Activated CD4-positive, alpha-beta T cell treated with anti-CD3 and anti-CD28 coated beads, Interleukin-2, amount 50 U/mL, for 16 hours (primary cell): ENCODE measurements around the gene FAM20A.

ENCODE experiments used
- DNase-seq: peaks from one replicate; pipeline ENCODE4 v3.0.0-alpha.2; 2020

The FAM20A gene

DNA sequence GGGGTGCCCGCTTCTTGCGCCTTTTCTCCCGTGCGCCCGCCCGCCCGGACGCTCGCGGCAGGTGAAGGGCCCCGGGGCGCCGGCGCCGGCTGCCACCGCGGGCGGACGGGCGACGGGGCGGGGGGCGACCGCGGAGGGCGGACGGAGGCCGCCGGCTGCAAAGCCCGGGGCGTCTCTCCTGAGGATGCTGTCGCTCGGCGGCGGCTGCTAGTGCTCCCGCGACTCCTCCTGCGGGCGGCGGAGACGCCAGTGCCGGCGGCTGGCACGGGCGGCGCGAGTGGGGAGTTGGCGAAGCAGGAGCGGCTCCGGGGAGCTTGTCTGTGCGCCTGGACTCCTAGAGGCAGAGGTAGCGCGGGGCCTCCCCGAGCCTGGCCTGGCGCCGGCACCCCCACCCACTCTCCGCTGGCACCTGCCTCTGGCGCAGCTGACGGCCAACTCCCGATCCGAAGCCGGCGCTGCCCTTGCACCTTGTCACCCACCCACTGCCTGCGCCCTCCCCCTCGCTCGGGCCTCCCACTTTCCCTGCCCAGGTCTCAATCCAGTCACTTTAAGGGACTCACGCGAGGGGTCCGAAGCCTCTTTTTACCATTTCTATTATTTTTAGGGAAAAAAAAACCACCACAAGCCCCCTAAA lies at the start of gene FAM20A:
FAM20A (minus strand) TSS at position 437 of the 634 bp plus-strand sequence. CDS start 701 bp downstream, outside the sequence.
- DNase-seq = no peak

DNA sequence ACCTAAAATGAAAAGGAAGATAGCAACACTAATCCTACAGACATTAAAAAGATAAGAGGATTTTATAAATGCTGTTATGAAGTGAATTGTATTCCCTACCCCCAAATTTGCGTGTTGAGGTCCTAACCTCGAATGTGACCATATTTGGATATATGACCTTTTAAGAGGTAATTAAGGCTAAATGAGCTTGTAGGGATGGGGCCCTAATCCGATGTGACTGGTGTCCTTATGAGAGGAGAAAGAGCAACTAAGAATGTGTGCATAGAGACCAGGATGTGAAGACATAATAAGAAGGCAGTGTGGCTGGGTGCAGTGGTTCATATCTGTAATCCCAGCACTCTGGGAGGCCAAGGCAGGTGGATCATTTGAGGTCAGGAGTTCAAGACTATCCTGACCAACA lies 48.2 kb upstream of the FAM20A start:
- no peak for DNase-seq

DNA sequence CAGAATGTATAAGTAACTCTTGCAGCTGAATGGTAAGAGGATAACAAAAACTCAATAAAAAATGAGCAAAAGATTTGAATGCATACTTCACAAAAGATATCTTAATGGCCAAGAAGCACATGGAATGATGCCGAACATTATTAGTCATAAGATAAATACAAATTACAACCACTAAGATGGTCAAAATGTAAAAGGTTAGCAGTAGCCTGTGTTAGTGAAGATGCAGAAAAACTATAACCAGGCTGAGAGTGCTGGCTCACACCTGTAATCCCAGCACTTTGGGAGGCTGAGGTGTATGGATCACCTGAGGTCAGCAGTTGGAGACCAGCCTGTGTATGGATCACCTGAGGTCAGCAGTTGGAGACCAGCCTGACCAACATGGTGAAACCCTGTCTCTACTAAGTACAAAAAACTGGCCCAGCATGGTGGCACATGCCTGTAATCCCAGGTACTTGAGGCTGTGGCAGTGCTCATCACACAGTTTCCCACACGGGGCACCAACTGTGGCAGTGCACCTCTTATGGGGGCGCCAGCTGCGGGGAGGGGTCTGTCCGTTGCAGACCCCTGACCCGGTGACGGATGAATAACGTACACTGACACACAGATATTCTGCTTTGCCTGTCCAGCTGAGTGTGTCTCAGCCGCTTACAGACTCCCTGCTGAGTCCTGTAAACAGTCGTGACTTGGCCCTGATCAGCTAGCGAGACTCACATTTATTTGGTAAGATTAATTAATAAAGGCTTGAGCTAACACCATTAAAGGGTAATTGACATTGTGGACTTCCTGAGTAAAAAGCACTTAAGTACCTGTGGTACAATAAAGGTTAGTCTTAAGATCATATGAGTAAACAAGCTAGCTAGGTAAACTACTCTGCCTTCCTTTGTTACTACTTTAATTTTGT lies 45.7 kb upstream of the FAM20A start:
- DNase-seq = no peak

DNA sequence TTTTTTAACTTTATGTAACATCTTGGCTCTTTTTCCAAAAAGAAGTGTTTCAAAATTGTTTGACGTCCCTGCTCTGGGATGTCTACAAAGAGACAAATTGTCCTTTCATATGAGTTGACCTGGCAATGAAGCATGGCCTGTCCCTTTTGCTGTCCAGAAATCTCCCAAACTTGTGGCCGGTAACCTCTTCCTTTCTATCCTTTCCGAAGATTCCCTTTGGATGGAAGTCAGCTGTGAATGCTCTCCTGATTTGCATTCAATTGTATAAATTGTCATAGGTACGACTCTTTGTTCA lies 40.9 kb upstream of the FAM20A start:
- no peak for DNase-seq

DNA sequence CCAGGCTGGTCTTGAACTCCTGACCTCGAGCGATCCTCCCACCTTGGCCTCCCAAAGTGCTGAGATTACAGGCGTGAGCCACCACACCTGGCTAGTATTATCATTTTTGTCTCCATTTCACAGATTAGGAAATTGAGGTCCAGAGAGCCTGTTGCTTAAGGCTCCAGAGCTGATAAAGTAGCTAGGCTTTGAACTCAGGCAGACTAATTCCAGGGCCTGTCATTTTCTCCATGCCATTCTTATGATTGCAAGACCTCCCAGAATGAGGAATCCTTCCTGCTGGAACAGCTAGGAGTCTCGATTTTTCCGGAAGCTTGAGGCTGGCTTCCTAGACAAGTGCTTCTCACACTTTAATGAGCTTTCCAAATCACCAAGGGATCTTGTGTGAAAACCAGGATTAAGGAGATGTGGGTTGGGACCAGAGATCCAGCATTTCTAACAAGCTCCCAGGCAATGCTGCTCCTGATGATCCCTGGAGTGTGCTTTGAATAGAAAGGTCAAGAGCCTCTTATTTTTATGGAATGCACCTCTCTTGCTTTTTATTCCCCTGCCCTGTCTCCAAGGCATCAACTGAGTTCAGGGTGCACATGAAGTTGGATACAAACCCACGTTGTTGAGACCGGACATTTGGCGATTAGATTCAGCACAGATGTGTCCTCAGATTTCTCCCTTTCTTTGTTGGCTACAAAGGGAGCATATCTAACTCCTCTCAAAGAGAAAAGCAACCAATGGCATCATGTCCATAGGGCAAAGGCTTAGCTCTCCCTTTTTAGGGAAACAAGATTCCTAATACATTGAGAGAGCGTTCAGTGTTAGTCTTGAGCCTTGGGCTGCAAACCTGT lies 40.3 kb upstream of the FAM20A start:
- DNase-seq = no peak

DNA sequence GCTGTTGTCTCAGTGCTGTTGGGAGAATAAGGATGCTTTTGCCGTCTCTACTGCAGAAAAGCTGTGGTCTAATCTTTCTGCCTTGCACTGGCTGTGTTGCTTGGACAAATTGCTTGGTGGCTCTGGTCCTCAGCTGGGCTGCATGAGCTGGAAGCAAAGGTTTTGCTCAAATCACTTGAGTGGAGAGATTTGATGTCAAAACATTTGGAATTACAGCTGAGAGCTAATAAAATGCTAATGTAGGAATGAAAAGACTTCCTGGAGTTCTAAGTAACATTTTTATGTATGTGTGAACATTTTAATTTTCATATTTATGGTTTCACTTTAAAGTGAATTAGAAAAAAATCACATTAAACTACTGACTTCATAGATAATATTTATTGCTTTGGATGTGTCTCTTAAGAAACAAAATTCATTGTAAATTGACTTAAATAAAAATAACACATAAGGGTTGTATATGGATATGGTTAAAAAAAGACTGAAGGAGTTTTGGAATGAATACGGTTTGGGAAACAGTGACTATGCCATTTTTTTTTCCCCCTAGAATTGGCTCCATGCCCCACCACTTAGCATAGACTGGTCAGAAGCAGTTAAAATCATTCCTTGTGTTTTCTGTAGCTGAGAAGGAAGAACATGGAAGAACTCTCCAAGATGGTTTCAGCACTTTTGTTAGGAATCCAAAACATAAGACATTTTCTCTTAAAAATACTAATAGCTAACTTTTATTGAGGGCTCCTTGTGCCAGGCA lies 39.2 kb upstream of the FAM20A start:
- no peak for DNase-seq

DNA sequence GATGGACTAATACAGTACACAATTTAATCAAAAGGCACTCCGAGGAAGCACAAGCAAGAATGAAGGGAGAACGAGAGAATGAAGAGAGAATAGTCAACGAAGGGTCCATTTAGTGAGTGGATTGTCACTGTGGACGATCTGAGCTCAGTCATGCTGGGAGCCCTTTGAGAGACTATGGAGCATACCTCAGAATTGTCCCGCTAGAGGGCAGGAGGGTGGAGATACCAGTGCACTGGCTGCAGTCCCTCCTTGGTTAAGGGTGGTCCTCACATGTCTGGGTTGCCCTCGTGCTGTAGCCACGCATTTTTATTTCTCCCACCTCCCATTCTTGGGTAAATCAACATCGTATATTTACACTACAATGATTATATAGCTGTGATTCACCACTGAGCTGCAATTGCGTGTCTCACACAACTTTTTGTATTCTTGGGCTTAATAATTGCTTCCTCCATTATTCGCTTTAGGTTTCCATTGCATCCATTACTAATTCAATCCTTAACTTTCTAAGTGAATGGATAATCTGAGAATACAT lies 33.2 kb upstream of the FAM20A start:
- DNase-seq = no peak

DNA sequence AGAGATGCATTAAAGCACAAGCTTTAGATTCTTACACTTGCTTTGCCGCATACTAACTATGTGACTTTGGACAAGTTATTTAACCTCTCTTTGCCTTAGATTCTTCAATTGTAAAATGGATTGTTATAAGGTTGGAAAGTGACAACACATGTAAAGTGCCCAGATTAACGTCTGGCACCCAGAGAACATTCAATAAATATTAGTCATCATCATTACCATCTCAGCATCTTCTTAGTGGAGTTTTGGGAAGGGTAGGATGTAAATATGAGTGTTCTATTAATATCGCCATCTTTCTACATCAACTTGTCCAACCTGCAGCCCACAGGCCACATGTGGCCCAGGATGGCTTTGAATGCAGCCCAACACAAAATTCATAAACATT lies 27.4 kb upstream of the FAM20A start:
- DNase-seq = no peak

DNA sequence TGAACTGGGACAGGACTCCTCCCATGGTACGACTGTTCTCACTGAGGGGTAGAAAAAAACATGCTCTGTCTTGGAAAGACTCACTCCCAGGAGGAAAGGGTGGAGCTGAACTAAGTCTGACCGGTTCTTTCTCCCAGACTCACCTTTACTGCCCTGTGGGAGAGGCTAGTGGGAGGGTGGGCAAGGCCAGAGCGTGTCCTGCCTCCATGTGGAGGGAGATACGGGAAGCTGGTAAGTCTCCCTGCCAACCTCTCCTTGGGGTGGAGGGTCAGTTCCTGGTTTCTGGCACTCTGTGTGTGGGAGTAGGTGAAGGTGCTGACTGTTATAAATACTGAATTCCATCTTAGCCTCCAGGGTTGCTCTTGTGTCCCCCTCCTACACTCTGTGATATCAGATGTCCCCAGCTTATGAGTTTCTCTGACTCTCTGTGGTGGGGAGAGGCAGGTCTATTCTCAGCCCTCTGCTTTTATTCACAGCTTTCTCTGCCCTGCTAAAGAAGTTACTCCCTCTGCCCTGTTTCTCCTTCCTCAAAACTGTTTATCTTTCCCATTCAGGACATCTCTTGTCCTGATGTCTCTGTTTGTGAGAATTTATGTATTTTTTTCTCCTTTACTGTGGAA lies 26.9 kb upstream of the FAM20A start:
- DNase-seq = no peak

DNA sequence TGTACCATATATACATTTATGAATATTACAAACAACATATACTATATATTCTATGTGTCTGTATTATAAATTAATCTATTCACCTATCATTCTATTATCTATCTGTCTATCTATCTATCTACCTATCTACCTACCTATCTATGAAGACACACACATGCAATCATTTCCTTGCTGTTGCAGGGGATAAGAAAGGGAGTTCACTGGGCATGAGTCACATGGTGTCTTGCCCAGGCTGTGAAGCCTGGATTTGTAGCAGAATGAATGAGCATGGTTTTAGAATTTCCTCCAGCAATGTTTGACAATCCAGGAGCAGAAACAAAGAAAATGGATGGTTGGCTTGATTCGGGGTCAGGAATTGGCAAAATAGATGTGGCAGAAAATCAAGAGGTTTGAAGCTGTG lies 23.2 kb upstream of the FAM20A start:
- no peak for DNase-seq

DNA sequence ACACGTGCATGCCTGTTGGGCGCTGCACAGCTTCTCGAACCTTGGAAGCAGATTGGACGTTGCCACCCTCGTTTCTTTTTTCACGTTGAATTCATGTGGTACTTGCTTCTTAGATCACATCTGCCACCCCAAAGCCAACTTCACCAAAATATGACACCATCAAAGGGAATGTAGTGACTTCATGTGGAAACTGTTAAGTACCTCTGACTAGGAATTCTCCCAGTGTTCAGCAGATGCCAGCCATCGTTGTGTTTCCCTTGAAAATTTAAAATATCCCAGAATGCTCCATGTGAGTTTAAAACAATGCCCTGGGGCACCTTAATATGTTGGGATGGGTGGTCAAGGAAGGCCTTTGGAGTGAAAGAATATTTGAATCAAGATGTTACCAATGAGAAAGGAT lies 22.6 kb upstream of the FAM20A start:
- DNase-seq = no peak

DNA sequence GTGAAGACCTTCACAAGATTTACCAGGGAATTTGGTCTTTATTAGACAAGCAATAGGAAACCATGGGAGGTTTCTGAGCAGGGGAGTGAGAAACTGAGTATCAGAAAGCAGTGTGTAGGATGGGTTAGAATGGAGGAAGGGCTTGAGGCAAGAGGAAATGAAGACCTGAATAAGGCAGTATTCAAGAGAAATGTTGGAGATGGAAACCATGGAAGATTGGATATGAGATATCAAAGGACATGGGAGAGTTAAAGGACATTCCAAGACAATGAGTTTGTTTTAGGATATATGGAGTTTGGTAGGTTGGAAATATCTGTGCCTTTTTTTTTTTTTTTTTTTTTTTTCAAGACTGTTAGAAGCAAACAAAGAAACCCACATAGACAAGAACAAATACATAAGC lies 21.3 kb upstream of the FAM20A start:
- no peak for DNase-seq

DNA sequence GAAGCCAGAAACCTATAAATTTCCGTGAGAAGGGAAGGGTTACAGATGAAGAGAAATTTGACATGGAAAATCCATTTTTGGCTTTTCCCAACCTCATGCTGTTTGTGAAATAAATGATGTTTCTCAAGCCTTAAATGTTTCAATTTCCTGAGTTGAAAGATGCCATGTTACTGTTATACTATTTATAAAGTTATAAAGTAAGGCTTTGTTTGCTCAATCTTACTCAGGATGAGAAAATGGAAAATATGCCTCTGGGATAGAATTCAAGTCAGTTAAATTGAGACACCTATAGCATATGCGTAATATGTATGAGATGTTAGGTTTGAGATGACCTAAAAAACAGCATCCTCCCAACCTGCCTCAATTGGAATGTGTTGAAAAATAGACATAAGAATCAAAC lies 19.9 kb upstream of the FAM20A start:
- DNase-seq = no peak

DNA sequence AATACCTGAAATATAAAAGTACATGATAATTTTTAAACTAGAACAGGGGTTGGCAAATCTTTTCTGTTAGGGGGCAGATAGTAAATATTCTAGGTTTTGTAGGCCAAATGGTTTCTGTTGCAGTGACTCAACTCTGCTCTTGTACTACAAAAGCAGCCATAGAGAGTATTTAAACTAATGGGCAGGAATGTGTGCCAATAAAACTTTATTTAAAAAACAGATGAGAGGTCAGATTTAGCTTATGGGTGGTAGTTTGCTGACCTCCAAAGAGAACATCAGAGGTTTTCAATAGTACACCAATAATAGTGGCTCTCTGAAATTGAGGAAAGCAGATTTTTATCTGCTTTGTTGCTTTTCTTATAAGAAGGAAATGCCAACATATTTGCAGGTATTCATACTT lies 15.2 kb upstream of the FAM20A start:
- DNase-seq = no peak

DNA sequence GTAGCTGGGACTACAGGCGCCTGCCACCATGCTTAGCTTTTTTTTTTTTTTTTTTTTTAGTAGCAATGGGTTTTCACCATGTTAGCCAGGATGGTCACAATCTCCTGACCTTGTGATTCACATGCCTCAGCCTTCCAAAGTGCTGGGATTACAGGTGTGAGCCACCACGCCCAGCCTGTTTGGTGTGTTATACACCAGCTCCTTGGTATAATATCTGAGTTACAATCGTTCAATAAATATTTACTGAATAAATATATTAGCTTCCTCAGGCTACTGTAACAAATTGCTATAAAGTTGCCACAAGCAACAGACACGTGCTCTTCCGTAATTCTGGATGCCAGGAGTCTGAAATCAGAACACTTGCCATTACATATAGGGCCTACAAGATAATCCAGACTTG lies 13.6 kb upstream of the FAM20A start:
- DNase-seq = no peak

DNA sequence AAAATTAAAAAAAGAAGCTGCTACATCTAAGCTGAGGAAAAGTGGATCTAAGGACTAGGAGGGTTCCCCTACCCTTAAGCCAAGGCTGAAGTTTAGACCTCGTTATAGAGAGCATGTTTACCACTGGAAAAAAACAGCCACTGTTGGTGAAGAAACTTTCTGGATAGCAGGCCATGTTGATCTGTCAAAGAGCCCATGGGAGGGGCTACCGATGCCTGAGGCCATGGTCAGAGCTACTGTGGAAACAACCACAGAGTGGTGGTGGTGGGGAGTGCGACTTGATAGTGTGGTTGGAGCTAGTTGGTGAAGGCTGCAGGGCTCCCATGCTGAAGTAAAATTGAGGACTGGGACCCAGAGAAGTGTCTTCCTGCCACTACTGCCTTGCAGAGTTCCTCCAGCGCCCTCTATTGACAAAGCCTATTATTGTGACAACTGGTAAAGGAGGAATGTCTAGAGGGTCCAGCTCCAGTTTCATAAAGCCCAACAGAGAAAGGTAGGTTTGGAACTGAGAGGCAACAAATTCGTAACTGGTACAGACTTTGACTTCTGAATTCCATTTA lies 12.7 kb upstream of the FAM20A start:
- DNase-seq = peak; percentile 66

DNA sequence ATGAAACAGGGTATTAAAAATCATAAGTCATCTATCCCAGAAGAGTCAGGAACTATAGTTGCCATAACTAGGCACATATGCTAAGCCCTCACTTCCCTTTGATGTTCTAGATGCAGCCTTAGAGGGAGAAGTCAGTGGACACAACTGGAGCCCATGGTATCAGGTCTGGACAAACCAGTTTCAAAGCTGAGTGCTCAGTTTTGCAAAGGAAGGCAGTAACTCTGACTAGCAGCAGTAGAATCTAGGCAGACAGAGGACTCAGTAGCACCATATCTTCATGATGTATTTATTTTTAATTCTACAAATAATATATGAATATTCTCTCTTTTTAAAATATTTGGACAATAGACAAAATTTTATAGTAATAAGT lies 11.7 kb upstream of the FAM20A start:
- DNase-seq = no peak

DNA sequence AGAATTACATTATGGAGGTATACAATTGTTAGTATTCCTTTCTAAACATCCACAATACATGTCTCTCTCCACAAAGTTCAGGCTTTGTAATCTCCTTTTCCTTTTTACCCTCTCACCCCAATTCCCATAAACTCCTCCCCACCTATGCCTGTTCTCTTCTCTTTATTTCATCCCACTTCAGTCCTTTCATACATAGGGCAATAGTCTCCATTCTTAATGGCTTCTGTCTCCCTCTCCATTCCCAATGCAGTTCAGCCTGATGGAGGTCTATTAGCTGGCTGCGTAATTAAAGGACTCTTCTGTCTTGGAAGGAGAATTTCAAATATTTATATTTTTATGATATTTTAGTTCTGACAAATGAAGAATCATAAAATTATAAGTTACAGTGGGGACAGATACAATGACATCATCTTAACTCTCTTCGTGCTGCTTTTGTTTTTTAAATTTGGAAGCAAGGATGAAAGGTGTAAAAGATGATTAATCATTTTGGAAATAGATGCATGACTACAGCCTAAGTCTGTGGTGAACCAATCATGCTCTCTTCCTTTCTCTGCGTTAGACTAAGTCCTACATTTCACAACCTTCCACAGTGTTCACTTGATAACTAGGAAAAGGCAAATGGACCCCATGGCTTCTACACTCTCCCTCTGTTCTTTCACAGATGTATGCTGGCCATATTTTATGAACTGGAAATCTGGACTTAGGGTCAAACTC lies 11.2 kb upstream of the FAM20A start:
- no peak for DNase-seq

DNA sequence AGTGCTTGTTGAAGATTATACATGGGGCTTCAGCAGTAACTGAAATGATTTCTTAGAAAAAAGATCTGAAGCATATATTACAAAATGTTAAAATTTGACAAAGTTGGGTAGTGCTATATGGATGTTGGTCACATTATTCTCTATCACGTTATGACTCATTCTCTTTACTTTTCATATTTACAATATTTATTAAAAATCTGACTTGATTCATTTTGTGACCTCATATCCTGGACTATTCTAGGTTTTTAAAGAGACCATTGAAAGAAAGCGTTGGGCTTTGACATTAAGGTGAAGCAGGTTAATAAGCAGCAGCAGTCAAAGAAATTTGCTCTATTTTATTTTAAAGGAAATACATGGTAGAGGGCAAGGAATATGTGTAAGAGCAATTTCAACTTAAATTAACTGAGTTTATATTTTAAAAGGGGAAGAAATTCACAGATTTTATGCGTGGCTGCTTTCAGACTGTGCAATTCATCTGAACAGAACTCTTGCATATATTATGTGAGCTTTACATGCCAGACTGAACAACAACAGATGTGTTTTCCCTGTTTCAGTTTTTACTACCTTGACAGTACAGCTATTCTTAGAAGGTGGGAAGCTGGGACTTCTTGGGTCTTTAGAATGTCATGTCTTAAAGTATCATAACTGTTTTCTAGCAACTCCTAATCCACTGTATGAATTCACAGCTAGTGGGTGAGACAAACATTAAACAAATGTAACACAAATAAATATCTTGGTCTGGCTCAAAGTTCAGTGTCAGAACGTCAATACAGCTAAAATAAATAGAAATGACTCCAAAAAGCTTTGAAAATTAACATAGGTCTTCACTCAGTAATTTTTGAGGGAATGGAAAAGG lies 10.4 kb upstream of the FAM20A start:
- no peak for DNase-seq

DNA sequence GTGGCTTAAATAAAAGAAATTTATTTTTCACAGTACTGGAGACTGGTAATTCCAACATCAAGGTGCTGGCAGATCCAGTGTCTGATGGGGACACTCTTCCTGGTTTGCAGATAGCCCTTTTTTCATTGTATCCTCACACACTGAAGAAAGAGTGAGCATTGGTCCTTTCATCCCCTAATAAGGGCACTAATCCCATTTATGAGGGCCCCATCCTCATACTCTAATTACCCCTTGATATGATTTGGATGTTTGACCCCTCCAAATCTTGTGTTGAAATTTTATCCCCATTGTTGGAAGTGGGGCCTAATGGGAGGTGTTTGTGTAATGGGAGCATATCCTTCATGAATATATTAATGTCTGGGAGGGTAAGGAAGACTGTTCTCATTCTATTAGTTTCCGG lies 9.4 kb upstream of the FAM20A start:
- no peak for DNase-seq
